GM12891 (cell line): ENCODE measurements around the gene HTT.

Source experiments
- PAX5 ChIP-seq: IDR thresholded peaks from 2 replicates; pipeline ENCODE4 v1.6.1; 2011; ENCODE audit warnings: low read length, moderate library complexity, mild to moderate bottlenecking; ENCODE audit not compliant: insufficient read depth, severe bottlenecking
- POLR2A ChIP-seq: IDR thresholded peaks from 2 replicates; pipeline ENCODE4 v1.6.1; 2011; ENCODE audit warnings: low read depth, low read length, control low read depth
- POLR2AphosphoS5 ChIP-seq: IDR thresholded peaks from 2 replicates; pipeline ENCODE4 v1.6.1; 2011; ENCODE audit warnings: low read depth, low read length, control low read depth
- SPI1 ChIP-seq: IDR thresholded peaks from 2 replicates; pipeline ENCODE4 v1.6.1; 2011; ENCODE audit warnings: low read depth, low read length, control low read depth
- TAF1 ChIP-seq: IDR thresholded peaks from 2 replicates; pipeline ENCODE4 v1.6.1; 2011; ENCODE audit warnings: low read depth, low read length, control low read depth

DNA sequence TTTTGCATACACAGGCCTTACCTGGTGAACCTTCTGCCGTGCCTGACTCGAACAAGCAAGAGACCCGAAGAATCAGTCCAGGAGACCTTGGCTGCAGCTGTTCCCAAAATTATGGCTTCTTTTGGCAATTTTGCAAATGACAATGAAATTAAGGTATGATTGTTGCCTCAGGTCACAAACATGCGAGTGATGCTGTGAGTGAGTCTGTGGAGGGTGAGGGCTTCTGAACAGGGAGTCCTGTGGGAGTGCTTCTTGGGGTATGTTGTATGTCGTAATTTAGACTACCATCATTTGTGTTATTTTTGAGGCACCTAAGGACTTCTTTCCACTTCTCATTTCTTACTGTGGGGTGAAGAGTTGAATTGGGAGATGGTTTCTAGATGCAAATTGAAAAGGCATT is 32.8 kb downstream of the HTT start:
- TF ChIP-seq POLR2A = no peak
- no peak for TF ChIP-seq POLR2AphosphoS5
- no peak for TF ChIP-seq TAF1
- no peak for TF ChIP-seq SPI1
- TF ChIP-seq PAX5 = no peak
